Activated CD8-positive, alpha-beta T cell treated with anti-CD3 and anti-CD28 coated beads, Interleukin-2, amount 10 ng/mL, durations not matched to agents 7 days and 5 days (primary cell): ENCODE measurements around the gene MON2. TPM values are rescaled to one million over a fixed set of nuclear protein-coding genes. Genes with fewer than 3 reads are reported as not detected.
A peak's percentile ranks its signal among the peaks of the same experiment; 100 is the strongest.

Experiments used
- ATAC-seq: fragments of 150-1000 bp; cut with Tn5 transposase; one replicate; pipeline ENCODE4 v1.10.0; 2021; ENCODE audit warnings: moderate library complexity
- CTCF ChIA-PET: fragments of 350-600 bp; sonication (Branson Sonifier 250); formaldehyde crosslinking; loops from one replicate; lab custom pipeline; 2021; ENCODE audit warnings: antibody characterized with exemption; lab: Charles Lee
- POLR2A ChIA-PET: fragments of 350-600 bp; sonication (Branson Sonifier 250); formaldehyde crosslinking; loops from one replicate; lab custom pipeline; 2021; ENCODE audit warnings: antibody characterized with exemption; lab: Charles Lee
- DNase-seq: peaks from one replicate; pipeline ENCODE4 v3.0.0-alpha.2; 2020
- H3K27ac Mint-ChIP-seq: one replicate; pipeline ENCODE4 v1.8.0; 2021; ENCODE audit warnings: mild to moderate bottlenecking, mixed read lengths
- H3K27me3 Mint-ChIP-seq: one replicate; pipeline ENCODE4 v1.8.0; 2021; ENCODE audit warnings: low read depth, mixed read lengths
- H3K36me3 Mint-ChIP-seq: one replicate; pipeline ENCODE4 v1.8.0; 2021; ENCODE audit warnings: low read depth, mixed read lengths
- H3K4me1 Mint-ChIP-seq: one replicate; pipeline ENCODE4 v1.8.0; 2021; ENCODE audit warnings: low read depth, mixed read lengths
- H3K4me3 Mint-ChIP-seq: one replicate; pipeline ENCODE4 v1.8.0; 2021; ENCODE audit warnings: mild to moderate bottlenecking, mixed read lengths
- H3K9me3 Mint-ChIP-seq: one replicate; pipeline ENCODE4 v1.8.0; 2022; ENCODE audit warnings: mixed read lengths; ENCODE audit not compliant: insufficient read depth
- total RNA-seq, 2 experiments: library from RNA; stranded (reverse); gene quantifications; one replicate each; pipeline ENCODE4 v1.2.3, GENCODE V29; 2021

MON2 gene, protein sequence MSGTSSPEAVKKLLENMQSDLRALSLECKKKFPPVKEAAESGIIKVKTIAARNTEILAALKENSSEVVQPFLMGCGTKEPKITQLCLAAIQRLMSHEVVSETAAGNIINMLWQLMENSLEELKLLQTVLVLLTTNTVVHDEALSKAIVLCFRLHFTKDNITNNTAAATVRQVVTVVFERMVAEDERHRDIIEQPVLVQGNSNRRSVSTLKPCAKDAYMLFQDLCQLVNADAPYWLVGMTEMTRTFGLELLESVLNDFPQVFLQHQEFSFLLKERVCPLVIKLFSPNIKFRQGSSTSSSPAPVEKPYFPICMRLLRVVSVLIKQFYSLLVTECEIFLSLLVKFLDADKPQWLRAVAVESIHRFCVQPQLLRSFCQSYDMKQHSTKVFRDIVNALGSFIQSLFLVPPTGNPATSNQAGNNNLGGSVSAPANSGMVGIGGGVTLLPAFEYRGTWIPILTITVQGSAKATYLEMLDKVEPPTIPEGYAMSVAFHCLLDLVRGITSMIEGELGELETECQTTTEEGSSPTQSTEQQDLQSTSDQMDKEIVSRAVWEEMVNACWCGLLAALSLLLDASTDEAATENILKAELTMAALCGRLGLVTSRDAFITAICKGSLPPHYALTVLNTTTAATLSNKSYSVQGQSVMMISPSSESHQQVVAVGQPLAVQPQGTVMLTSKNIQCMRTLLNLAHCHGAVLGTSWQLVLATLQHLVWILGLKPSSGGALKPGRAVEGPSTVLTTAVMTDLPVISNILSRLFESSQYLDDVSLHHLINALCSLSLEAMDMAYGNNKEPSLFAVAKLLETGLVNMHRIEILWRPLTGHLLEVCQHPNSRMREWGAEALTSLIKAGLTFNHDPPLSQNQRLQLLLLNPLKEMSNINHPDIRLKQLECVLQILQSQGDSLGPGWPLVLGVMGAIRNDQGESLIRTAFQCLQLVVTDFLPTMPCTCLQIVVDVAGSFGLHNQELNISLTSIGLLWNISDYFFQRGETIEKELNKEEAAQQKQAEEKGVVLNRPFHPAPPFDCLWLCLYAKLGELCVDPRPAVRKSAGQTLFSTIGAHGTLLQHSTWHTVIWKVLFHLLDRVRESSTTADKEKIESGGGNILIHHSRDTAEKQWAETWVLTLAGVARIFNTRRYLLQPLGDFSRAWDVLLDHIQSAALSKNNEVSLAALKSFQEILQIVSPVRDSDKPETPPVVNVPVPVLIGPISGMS (N-terminal part only)
- total RNA-seq = 10 to 100 TPM; 40.0 to 46.6 TPM

DNA sequence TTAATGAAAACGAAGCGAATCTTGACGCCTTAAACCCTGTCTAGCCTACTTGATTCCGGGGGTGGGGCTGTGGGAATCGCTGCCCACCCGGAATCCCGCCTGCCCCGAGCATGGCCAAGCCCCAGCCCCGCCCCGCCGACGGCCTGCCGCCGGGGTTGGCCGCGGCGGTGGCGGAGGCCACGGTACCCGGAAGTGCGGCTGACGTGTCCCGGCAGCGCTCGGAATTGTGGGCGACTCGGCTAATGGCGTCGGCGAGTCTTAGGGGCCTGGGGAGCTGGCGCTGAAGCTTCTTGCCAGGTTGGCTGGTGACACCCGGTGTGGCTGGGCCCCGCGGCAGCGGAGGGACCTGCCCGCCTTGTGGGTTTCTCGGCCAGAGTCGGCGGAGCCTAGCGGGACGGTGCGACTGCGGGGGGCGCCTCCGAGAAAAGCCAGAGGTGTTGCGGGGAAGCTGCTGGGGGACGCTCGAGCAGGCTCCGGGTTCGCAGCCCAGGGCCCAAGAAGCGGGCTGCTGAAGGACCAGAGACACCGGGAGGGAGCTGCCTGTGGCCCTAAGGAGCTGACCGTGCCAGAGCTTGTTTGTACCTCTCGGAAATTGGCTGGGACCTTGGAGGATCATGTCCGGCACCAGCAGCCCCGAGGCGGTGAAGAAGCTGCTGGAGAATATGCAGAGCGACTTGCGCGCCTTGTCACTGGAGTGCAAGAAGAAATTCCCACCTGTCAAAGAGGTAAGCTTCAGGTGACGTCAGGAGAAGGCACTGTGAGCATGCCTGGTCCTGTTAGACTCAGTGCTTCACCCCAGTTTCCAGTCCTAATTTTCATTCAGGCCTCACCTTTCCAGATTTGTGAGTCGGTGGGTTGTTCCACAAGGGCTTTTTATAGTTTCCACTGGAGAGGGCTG, at the start of gene MON2:
Gene MON2 (plus strand): TSS at position 233 of the 898 bp plus-strand sequence. CDS start 382 bp downstream, at position 615.
- peak within 1 kb of the TSS; percentile 90 for H3K4me3 Mint-ChIP-seq
- CTCF ChIA-PET = interaction anchor here (1.0 to 6.0 kb wide), 7 partner anchors 11 to 333 kb away, joined by 3 to 45 read pairs (median 4); partner anchors contain the start of gene USP15

DNA sequence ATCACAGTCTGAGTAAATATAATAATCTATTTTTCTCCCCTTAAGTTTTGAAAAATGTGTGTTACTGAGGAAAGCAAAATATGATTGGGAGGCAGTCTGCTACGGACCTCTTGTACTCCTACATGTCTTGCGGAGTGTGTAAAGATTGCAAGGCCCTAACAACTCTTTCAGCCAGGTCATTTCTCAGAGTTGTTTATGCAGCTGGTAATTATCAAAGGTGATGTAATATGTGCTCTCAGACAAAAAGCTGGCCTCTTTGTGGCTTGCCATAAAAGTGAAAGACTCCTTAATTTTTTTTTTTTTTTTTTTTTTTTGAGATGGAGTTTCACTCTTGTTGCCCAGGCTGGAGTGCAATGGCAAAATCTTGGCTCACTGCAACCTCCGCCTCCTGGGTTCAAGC, 40.5 kb upstream of the MON2 start:
- POLR2A ChIA-PET = no interaction called here
- Mint-ChIP-seq H3K27me3 (peaks cover 14% of the 10 kb centered on the region), H3K4me3 (no peak overlapping the region), H3K36me3 (peaks cover 5% of the 10 kb centered on the region), H3K9me3 (peaks cover 13% of the 10 kb centered on the region), H3K4me1 (no peaks in the 10 kb centered on the region), H3K27ac (no peak overlapping the region)
- DNase-seq (no peak), ATAC-seq (no peak)
- CTCF ChIA-PET = interaction anchor here (2.5 kb wide), 1 partner anchor 9 kb away, joined by 7 read pairs; no protein-coding TSS in a partner anchor

More for the DNA sequence above, at the start of gene MON2:
- peaks cover 15% of the 10 kb centered on the region for H3K36me3 Mint-ChIP-seq
- peaks cover 3% of the 10 kb centered on the region for H3K27me3 Mint-ChIP-seq
- peak; percentile 98 for ATAC-seq
- H3K9me3 Mint-ChIP-seq = peaks cover 22% of the 10 kb centered on the region
- peaks cover 21% of the 10 kb centered on the region for H3K4me1 Mint-ChIP-seq
- peak; percentile 88 for DNase-seq
- peak within 1 kb of the TSS; percentile 96 for H3K27ac Mint-ChIP-seq
- POLR2A ChIA-PET = interaction anchor here (0.6 to 1.4 kb wide), 5 partner anchors 31 to 207 kb away, joined by 3 to 13 read pairs (median 3); partner anchors contain the start of gene USP15

DNA sequence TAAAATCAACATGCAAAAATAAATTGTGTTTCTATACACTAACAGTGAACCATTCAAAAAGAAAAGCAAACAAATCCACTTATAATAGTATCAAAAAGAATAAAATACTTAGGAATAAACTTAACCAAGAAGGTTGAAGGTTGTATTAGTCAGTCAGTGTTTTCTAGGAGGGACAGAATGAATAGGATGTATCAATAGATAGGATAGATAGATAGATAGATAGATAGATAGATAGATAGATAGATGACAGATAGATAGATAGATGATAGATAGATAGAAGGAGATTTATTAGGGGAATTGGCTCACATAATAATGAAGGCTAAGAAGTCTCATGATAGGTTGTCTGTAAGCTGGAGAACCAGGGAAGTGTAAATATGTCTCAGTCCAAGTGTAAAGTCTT, 37.2 kb upstream of the MON2 start:
- ATAC-seq = no peak
- DNase-seq = no peak
- ChIA-PET CTCF (no interaction called here), POLR2A (no interaction called here)
- no peak overlapping the region for H3K27ac Mint-ChIP-seq
- peaks cover 5% of the 10 kb centered on the region for H3K36me3 Mint-ChIP-seq
- H3K27me3 Mint-ChIP-seq = peaks cover 33% of the 10 kb centered on the region
- H3K4me3 Mint-ChIP-seq = no peak overlapping the region
- peaks cover 13% of the 10 kb centered on the region for H3K9me3 Mint-ChIP-seq
- peaks cover under 1% of the 10 kb centered on the region for H3K4me1 Mint-ChIP-seq

DNA sequence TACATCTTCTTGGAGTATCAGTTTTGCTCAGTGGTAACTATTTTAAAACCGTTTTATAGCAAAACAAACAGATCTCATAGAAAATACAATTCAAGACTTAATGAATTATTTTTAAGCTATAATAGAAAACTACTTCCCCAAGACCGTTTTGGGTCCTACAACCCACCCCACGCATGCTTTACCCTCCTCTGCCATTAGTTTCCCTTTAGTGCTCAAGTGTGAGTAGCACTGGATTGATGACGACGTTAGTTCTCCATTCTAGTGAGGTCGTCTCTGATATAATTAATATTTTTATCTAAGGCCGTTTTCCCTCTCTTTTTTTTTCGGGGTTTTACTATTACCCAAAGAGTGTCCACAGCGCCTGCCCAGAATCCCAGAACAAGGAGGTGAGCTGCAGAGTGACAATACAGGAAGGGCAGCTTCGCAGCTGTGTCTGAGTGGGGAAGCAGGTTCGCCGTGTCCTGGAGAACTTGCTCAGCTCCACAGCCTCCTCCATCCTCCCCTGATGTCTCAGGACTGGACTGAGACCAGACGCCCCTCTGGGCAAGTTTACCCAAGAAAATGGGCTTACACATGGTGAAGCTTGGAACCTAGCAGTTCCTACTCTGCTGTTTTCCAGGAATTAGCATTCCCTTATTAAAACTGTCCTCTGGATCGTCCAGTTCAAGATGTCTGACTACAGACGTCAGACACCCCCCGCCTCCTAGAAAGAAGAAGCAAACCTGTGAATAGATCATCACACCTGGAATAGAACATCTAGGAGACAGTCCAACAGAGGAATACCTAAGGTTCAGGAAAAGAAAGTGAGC, 31.9 kb upstream of the MON2 start:
- no peak for DNase-seq
- Mint-ChIP-seq H3K4me3 (peak overlapping the region; percentile 78), H3K27me3 (peaks cover 49% of the 10 kb centered on the region), H3K9me3 (no peaks in the 10 kb centered on the region), H3K27ac (no peak overlapping the region), H3K36me3 (no peaks in the 10 kb centered on the region), H3K4me1 (peaks cover 19% of the 10 kb centered on the region)
- POLR2A ChIA-PET = interaction anchor here (1.1 to 1.2 kb wide), 2 partner anchors 32 to 169 kb away, joined by 3 to 6 read pairs; partner anchors contain the start of gene MON2
- CTCF ChIA-PET = interaction anchor here (0.7 to 5.3 kb wide), 20 partner anchors 9 to 362 kb away, joined by 3 to 106 read pairs (median 4); partner anchors contain the start of gene MON2
- no peak for ATAC-seq

DNA sequence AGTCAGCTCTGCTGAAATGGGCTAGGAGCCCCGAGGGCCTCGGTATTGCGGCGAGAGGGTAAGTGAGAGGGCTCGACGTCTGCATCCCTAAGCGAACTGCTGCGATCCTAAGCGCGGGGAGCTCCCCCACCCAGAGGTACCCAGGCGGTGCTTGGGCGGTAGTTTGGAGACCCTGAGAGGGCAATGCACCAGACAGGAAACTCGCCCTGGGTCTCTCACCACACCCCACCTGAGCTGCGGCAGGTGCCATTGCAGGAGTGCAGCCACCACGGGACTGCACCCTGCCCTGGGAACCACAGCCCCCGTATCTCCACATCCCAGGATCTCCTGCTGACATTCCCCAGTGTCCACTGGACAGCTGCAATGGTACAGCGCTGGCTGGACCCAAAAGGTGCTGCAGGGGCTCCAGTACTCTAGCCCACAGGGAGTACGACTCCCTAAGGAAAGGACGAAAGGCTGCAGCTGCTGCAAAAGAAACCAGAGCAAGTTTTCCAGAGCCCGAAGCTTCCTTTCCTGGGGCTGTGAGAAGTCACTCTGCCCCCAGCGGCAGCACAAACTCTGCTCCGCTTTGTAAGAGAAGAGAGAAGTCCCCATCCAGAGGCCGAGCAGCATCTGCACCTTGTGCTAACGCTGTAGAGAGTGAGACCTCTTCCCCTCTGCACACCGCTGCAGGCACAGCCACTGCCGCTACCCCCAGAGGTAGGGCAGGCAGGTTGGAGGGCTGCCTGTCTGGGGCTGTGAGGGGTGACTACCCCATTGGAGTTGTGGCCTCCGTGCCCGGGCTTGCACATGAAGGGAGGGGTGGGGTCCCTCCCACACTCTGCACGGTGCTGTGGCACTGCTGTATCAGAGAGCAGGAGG, 31.1 kb upstream of the MON2 start:
- H3K4me1 Mint-ChIP-seq = peaks cover 19% of the 10 kb centered on the region
- no peak overlapping the region for H3K27ac Mint-ChIP-seq
- ChIA-PET CTCF (interaction anchor here (0.7 to 5.3 kb wide), 24 partner anchors 8 to 634 kb away, joined by 3 to 106 read pairs (median 4); partner anchors contain the start of gene MON2), POLR2A (interaction anchor here (0.9 to 1.2 kb wide), 4 partner anchors 31 to 168 kb away, joined by 3 to 6 read pairs (median 3); partner anchors contain the start of gene MON2)
- H3K9me3 Mint-ChIP-seq = no peaks in the 10 kb centered on the region
- no peaks in the 10 kb centered on the region for H3K36me3 Mint-ChIP-seq
- DNase-seq (peak; percentile 54), ATAC-seq (peak; percentile 84)
- H3K4me3 Mint-ChIP-seq = peak overlapping the region; percentile 78
- peaks cover 42% of the 10 kb centered on the region for H3K27me3 Mint-ChIP-seq

DNA sequence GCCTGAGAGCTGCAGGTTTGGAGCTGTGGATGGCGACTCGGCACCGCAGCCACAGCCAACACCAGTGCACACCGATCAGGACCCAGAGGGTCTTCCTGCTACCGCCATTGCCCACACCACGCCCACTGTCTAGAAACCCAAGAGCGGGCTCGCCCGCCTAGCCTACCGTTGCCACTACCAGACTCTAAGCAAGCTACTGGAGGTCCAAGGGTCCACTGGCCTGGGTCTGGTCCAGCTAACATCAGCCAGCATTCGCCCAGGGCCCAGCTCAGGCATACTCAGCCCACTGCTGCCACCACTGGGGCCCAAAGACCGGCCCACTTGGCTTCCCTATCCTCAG, 30.5 kb upstream of the MON2 start:
- no peak for ATAC-seq
- Mint-ChIP-seq H3K36me3 (no peaks in the 10 kb centered on the region), H3K27ac (no peak overlapping the region), H3K27me3 (peaks cover 36% of the 10 kb centered on the region), H3K4me3 (peak overlapping the region; percentile 78), H3K9me3 (no peaks in the 10 kb centered on the region), H3K4me1 (peaks cover 19% of the 10 kb centered on the region)
- ChIA-PET CTCF (interaction anchor here (0.9 to 5.3 kb wide), 18 partner anchors 11 to 633 kb away, joined by 3 to 106 read pairs (median 5); partner anchors contain the start of gene MON2), POLR2A (interaction anchor here (0.9 to 1.2 kb wide), 2 partner anchors 31 to 167 kb away, joined by 3 read pairs; no protein-coding TSS in a partner anchor)
- no peak for DNase-seq

DNA sequence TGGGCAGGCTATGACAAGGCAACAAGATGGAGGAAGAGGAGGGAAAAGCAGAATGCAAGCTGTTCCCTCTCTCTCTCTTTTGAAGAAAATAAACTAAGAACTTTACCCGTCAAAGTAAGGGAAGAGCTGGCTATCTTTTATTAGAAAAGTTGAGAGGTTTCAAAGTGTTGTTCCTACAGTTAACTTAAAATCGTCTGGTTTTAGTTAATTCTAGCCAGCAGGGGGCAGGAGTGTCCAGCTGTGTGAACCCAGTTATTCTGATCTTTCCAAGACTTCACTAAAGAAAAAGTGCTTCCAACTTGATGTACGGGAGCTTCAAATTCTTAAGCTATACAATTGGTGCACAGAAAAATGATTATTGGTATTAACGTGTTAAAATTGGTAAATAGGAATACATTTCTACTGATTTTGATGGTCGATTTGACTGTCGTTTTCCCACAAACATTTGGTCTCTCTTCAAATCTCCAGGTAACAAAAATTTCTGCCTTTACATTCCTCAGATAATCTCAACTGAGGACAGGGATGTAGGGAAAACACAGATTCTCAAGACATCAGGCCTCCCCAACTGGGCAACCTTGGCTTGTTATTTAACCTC, 28.4 kb upstream of the MON2 start:
- POLR2A ChIA-PET = no interaction called here
- ATAC-seq = no peak
- CTCF ChIA-PET = interaction anchor here (0.6 to 5.3 kb wide), 43 partner anchors 9 to 631 kb away, joined by 3 to 106 read pairs (median 4); partner anchors contain the start of gene MON2

DNA sequence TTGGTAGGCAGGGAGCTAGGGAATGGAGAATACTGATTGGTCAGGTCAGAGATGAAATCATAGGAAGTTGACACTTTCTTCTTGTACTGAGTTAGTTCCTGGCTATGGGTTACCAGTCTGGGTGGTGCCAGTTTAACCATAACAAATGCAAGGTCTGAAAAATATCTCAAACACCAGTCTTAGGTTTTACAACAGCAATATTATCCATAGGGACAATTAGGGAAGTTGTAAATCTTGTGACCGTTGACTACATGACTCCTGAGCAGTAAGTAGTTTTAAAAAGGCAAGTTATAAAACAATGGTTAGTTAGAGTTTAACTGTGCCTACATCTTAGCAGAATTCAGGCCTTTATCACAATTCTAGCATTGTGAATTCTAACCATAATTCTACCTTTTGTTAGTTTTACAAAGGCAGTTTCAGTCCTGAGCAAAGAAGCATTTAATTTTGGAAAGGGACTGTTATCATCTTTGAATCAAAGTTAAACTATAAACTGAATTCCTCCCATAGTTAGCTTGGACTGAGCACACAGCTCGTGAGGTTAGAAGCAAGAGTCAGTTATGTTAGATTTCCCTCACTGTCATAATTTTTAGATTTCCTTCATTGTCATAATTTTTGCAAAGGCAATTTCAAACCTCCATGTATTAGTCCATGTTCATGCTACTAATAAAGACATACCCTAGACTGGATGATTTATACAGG, 19.7 kb upstream of the MON2 start:
- CTCF ChIA-PET = interaction anchor here (0.9 to 1.3 kb wide), 2 partner anchors 9 to 10 kb away, joined by 3 to 4 read pairs; no protein-coding TSS in a partner anchor
- Mint-ChIP-seq H3K36me3 (peaks cover 5% of the 10 kb centered on the region), H3K9me3 (peaks cover 5% of the 10 kb centered on the region), H3K4me1 (no peaks in the 10 kb centered on the region), H3K27me3 (peaks cover 15% of the 10 kb centered on the region), H3K4me3 (no peak overlapping the region), H3K27ac (no peak overlapping the region)
- no peak for DNase-seq
- POLR2A ChIA-PET = no interaction called here
- no peak for ATAC-seq

More for the DNA sequence above, 28.4 kb upstream of the MON2 start:
- H3K27me3 Mint-ChIP-seq = peaks cover 29% of the 10 kb centered on the region
- peaks cover 19% of the 10 kb centered on the region for H3K4me1 Mint-ChIP-seq
- DNase-seq = peak; percentile 73
- H3K27ac Mint-ChIP-seq = no peak overlapping the region
- H3K9me3 Mint-ChIP-seq = no peaks in the 10 kb centered on the region
- H3K4me3 Mint-ChIP-seq = no peak overlapping the region
- peaks cover under 1% of the 10 kb centered on the region for H3K36me3 Mint-ChIP-seq
